GM15510 (cell line): Measurements from ENCODE around the gene MAGEB6.

Experiments used
- POLR2A ChIP-seq: IDR thresholded peaks from 3 replicates; pipeline ENCODE4 v1.6.1; 2011; ENCODE audit warnings: borderline replicate concordance; ENCODE audit not compliant: insufficient read length; ENCODE audit errors: extremely low read depth

Gene MAGEB6

GRCh38 chrX:26192204-26192603 lies at the start of gene MAGEB6:
Gene MAGEB6, plus strand, starts transcription at chrX:26192440. Its CDS starts 1,407 bp downstream, at chrX:26193847.
- TF ChIP-seq POLR2A, result no peak

GRCh38 chrX:26146024-26146423 lies 46.2 kb upstream of the MAGEB6 start:
- TF ChIP-seq POLR2A, result no peak

GRCh38 chrX:26160301-26160700 lies 31.9 kb upstream of the MAGEB6 start, which contains the start of gene MAGEB6B:
Gene MAGEB6B, plus strand, starts transcription at chrX:26160601. Its CDS starts 0 bp downstream, at chrX:26160601.
- TF ChIP-seq POLR2A, result no peak

- no peak for TF ChIP-seq POLR2A
Observed at GRCh38 chrX:26203561-26203960, 11.3 kb downstream of the MAGEB6 start.

GRCh38 chrX:26208012-26208411 lies 15.8 kb downstream of the MAGEB6 start:
- no peak for TF ChIP-seq POLR2A

- TF ChIP-seq POLR2A, result no peak
Observed at GRCh38 chrX:26215869-26216268, 23.6 kb downstream of the MAGEB6 start, which contains the start of gene MAGEB5. Gene MAGEB5, plus strand, starts transcription at chrX:26216169. Its CDS starts 1,133 bp downstream, at chrX:26217302.

- TF ChIP-seq POLR2A, result no peak
Observed at GRCh38 chrX:26219351-26219750, 27.1 kb downstream of the MAGEB6 start.

- no peak for TF ChIP-seq POLR2A
Observed at GRCh38 chrX:26234177-26234576, 41.9 kb downstream of the MAGEB6 start.
